Measurements from ENCODE around the gene TEAD4.

The TEAD4 gene

GRCh38 chr12:2982361-2982760 is 23.2 kb downstream of the TEAD4 start:
- DNase-seq (ENCODE audit: extremely low read depth, insufficient read length) = no peak
- TF ChIP-seq CTCF (IDR thresholded peaks at IDR 0.05; ENCODE audit: insufficient read depth, low read length, poor library complexity, severe bottlenecking) = no peak
- no peaks in the 10 kb centered on the region for H3K36me3 ChIP-seq (ENCODE audit: control insufficient read depth, insufficient read depth, low read length)
- no peak overlapping the region for H3K4me3 ChIP-seq (replicated peaks; ENCODE audit: low read depth, low read length)
- no peaks in the 10 kb centered on the region for H3K27me3 ChIP-seq (replicated peaks; ENCODE audit: control insufficient read depth, insufficient read depth, low read length)

GRCh38 chr12:2984249-2984648 is 25.1 kb downstream of the TEAD4 start:
- no peak overlapping the region for H3K4me3 ChIP-seq (replicated peaks; ENCODE audit: low read depth, low read length)
- no peak for DNase-seq (ENCODE audit: extremely low read depth, insufficient read length)
- H3K36me3 ChIP-seq (ENCODE audit: control insufficient read depth, insufficient read depth, low read length) = no peaks in the 10 kb centered on the region
- no peaks in the 10 kb centered on the region for H3K27me3 ChIP-seq (replicated peaks; ENCODE audit: control insufficient read depth, insufficient read depth, low read length)
- TF ChIP-seq CTCF (IDR thresholded peaks at IDR 0.05; ENCODE audit: insufficient read depth, low read length, poor library complexity, severe bottlenecking) = no peak

GRCh38 chr12:2984698-2985097 is 25.5 kb downstream of the TEAD4 start:
- Histone ChIP-seq H3K36me3 (ENCODE audit: control insufficient read depth, insufficient read depth, low read length) (no peaks in the 10 kb centered on the region), H3K4me3 (replicated peaks; ENCODE audit: low read depth, low read length) (no peak overlapping the region), H3K27me3 (replicated peaks; ENCODE audit: control insufficient read depth, insufficient read depth, low read length) (no peaks in the 10 kb centered on the region)
- DNase-seq (ENCODE audit: extremely low read depth, insufficient read length) = no peak
- TF ChIP-seq CTCF (IDR thresholded peaks at IDR 0.05; ENCODE audit: insufficient read depth, low read length, poor library complexity, severe bottlenecking) = no peak

- DNase-seq (ENCODE audit: extremely low read depth, insufficient read length) = no peak
- no peaks in the 10 kb centered on the region for H3K36me3 ChIP-seq (ENCODE audit: control insufficient read depth, insufficient read depth, low read length)
- no peak for TF ChIP-seq CTCF (IDR thresholded peaks at IDR 0.05; ENCODE audit: insufficient read depth, low read length, poor library complexity, severe bottlenecking)
- H3K27me3 ChIP-seq (replicated peaks; ENCODE audit: control insufficient read depth, insufficient read depth, low read length) = no peaks in the 10 kb centered on the region
- no peak overlapping the region for H3K4me3 ChIP-seq (replicated peaks; ENCODE audit: low read depth, low read length)
These were observed 27.7 kb downstream of the TEAD4 start for GRCh38 chr12:2986876-2987275.

- DNase-seq (ENCODE audit: extremely low read depth, insufficient read length) = no peak
- no peak for TF ChIP-seq CTCF (IDR thresholded peaks at IDR 0.05; ENCODE audit: insufficient read depth, low read length, poor library complexity, severe bottlenecking)
These were observed 29.3 kb downstream of the TEAD4 start for GRCh38 chr12:2988494-2988893.

GRCh38 chr12:2992724-2993123 is 33.5 kb downstream of the TEAD4 start:
- Histone ChIP-seq H3K27me3 (replicated peaks; ENCODE audit: control insufficient read depth, insufficient read depth, low read length) (no peaks in the 10 kb centered on the region), H3K4me3 (replicated peaks; ENCODE audit: low read depth, low read length) (no peak overlapping the region), H3K36me3 (ENCODE audit: control insufficient read depth, insufficient read depth, low read length) (no peaks in the 10 kb centered on the region)
- no peak for TF ChIP-seq CTCF (IDR thresholded peaks at IDR 0.05; ENCODE audit: insufficient read depth, low read length, poor library complexity, severe bottlenecking)
- no peak for DNase-seq (ENCODE audit: extremely low read depth, insufficient read length)

More at GRCh38 chr12:2988494-2988893, 29.3 kb downstream of the TEAD4 start:
- Histone ChIP-seq H3K4me3 (replicated peaks; ENCODE audit: low read depth, low read length) (no peak overlapping the region), H3K36me3 (ENCODE audit: control insufficient read depth, insufficient read depth, low read length) (no peaks in the 10 kb centered on the region), H3K27me3 (replicated peaks; ENCODE audit: control insufficient read depth, insufficient read depth, low read length) (no peaks in the 10 kb centered on the region)

All from GM06990 (cell line).